Measurements from ENCODE around the gene SLC36A3.
"Not testable (repeated sequence)": the region's sequence is repeated elsewhere in the genome, so short reads cannot be mapped to it uniquely, and the experiment has no call there.

Gene SLC36A3

DNA sequence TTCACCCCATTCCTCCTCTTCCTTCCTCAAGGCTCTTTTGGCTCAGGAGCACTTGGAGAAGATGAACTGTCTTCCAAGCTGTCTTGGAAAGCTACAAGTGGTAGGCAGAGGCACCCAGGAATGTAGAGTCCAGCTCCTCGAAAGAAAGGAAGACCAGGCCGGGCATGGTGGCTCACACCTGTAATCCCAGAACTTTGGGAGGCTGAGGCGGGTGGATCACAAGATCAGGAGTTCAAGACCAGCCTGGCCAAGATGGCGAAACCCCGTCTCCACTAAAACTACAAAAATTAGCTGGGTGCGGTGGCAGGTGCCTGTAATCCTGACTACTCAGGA, 68.4 kb downstream of the SLC36A3 start:
- not testable (repeated sequence) for DNase-seq

DNA sequence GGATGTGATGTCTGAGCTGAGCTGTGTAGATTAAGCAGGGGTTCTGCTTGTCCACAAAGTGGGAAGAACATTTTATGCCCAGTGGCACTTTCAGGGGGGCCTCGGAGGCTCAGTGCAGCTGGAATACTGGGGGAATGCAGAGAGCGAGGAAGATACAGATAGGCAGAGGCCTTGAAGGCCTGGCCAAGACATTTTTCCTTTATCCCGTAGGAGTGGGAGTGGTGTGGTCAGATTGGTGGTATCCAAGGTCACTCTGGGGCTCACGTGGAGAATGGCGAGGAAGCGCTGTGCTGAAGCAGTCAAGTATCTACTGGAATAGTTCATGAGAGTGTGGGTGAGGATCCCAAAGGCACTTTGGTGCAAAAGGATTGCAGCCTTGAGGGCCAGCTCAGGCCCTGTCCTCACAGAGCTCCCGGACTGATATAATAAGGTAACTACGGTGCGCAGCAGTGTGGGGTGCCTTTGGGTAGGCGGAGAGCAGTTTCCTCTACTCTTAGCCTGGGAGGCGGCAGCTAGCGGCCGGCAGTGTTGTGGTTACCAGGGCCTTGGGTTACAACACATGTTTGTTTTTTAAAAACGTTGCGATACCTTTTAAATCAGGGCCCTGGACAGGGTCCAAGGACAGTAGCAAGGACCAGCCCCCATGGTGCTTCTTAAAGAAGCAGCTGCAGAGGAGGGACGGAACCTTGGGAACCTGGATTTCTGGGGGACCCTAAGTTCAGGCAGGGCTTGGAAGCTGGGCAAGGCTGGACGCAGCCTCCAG, 68.9 kb downstream of the SLC36A3 start:
- no peak for DNase-seq

GRCh38 chr5:151233616-151234085, 69.9 kb downstream of the SLC36A3 start:
- DNase-seq, result no peak

DNA sequence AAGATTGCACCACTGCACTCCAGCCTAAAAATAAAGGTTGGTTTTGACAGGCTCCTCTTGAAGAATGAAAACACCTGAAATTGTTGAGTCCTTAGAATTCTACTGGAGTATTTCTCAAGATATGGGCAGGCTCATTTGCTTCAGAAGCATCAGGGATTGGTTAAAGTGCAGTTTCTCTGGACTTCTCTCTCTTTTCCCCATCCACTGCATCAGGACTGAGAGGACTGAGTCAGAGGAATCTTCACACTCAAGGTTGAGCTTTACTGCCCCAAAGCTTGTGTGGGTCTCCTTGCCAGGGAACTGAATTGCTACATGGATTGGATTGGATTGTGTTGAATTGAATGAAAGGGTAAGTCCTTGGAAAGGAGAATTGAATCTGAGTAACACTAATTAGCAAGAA, 72.2 kb downstream of the SLC36A3 start:
- no peak for DNase-seq

GRCh38 chr5:151230048-151230680, 73.4 kb downstream of the SLC36A3 start:
- DNase-seq, result no peak

GRCh38 chr5:151228986-151229385, 74.6 kb downstream of the SLC36A3 start:
- DNase-seq, result no peak

GRCh38 chr5:151227918-151228447, 75.6 kb downstream of the SLC36A3 start:
- DNase-seq, result no peak

All from stimulated activated CD4-positive, alpha-beta T cell treated with anti-CD3 and anti-CD28 coated beads, Interleukin-4, amount 100 ng/mL, for 24 hours (primary cell).